HG03064 (cell line): ENCODE data around the gene TIMP2.
"Not testable (repeated sequence)": the region's sequence is repeated elsewhere in the genome, so short reads cannot be mapped to it uniquely, and the experiment has no call there.

Source experiments
- ATAC-seq: cut with Tn5 transposase; IDR thresholded peaks from one replicate; pipeline ENCODE4 v1.9.1; 2021; ENCODE audit warnings: low read depth; ENCODE audit not compliant: unreplicated experiment

TIMP2 gene

DNA sequence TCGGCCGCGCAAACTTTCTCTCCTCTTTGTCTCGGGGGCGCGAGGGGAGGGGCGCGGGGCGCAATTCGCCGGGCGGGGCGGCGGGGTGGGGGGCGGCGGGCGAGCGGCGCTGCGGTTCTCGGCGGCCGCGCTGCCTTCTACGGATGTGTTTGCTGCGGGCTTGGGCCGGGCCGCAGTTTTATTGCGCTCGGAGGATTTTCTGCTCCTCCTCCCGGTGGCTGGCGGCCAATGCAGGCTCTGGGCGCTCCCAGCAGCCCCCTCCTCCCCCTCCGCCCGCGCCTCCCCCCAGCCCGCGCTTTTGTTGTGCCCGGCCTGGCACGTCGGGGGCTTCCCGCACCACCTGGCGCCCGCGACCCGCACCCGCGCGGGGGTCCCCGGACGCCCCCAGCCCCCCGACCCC lies at the start of gene TIMP2:
TIMP2 (minus strand) TSS at position 154 of the 400 bp plus-strand sequence. CDS start 299 bp downstream, outside the sequence.
- ATAC-seq = no peak

DNA sequence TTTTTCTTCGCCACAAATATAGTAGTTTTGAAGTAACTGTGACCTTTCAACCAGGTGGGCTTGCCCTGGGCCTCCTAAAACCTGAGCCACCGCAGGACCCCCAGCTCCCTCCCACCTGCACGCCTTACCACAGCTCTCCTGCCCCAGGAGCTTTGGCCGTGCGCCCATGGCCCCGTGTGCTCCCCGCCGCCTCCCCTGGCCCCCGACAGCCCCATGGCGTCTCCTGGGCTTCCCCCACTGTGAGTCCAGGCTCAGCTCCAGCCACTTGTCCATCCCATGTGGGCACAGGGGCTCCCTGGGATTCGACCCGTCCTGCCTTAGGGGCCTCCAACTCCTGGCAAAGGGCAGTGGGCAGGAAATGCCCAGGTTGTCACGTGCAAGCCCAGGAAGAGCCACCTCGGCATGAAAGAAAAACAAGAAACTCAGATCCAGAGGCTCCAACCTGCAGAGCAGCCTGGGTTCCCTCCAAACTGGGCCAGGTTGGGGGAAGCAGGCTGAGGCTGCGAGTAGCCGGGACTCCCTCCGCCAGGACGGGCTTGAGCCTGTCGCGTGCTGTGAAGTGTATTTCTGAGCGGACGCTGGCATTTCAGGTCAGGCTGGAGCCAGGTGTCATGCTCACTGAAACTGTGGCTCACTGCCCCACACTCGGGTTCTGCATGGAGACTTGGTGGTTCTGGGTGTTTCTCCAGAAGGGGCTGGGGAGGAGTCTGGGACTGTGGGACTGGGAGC lies 48.8 kb upstream of the TIMP2 start:
- no peak for ATAC-seq

GRCh38 chr17:78973196-78973595 lies 48.0 kb upstream of the TIMP2 start:
- ATAC-seq = no peak

GRCh38 chr17:78972507-78973105 lies 47.4 kb upstream of the TIMP2 start:
- no peak for ATAC-seq

- no peak for ATAC-seq
These were observed 46.7 kb upstream of the TIMP2 start for GRCh38 chr17:78971756-78972506.

GRCh38 chr17:78970834-78971755 lies 45.9 kb upstream of the TIMP2 start:
- no peak for ATAC-seq

GRCh38 chr17:78969865-78970264 lies 44.7 kb upstream of the TIMP2 start:
- no peak for ATAC-seq

DNA sequence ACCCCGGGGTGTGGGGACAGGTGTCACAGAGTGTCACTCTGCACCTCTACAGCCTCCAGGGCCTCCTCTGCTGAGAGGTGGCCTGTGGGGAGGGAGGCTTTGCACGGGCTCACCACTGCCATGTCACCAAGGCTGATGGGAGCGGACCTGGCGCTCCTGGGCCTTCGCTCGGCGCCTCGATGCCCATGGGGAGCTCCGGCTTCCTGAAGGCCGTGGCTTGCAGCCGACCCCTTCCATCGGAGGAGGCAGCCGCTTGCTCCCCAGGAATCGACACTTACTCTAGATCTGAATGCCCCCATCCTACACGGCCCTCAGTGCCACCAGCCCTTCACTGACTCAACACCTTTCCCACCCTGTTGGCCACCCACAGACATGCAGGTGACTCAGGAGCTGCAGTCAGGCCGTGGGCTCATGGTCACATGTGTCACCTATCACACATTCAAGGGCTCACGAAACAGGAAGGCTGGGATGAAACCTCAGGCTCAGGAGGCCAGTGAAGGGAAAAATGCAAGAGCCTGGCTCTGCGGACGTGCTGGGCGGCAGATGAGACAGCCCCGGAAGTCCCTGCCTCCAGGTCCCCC lies 42.7 kb upstream of the TIMP2 start:
- ATAC-seq = no peak

DNA sequence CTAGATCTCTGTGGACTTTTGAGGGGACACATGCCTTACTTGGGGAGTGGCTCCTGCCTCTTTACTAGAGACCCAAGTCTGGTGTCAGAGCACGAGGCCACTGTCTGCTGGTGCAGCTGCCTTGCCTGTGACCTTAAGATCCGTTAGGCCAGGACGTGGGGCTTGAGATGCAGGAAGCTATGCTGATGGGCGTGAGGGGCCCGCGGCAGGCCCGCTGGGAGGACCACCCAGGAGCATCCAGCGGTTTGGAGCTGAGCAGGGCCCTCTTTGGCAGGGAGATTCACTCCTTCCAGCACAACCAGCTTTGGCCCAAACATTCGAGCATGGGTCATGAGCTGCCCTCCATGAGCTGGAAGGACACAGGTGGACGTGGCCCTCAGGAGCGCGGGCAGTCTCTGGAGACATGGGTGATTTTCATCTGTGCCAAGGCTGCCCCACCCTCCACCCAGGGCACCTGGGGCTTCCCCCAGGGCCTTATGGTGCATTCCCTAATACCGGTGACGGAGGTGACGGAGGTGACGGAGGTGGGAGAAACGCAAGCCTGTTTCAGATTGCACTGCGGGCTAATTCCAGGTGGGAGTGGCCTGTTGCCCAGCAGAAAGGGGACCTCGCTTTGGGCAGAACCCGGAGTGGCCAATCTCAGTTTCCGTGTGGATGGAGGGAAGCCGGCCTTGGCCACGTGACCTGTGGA lies 41.9 kb upstream of the TIMP2 start:
- no peak for ATAC-seq

- ATAC-seq = no peak
These were observed 41.1 kb upstream of the TIMP2 start for GRCh38 chr17:78966123-78966813.

DNA sequence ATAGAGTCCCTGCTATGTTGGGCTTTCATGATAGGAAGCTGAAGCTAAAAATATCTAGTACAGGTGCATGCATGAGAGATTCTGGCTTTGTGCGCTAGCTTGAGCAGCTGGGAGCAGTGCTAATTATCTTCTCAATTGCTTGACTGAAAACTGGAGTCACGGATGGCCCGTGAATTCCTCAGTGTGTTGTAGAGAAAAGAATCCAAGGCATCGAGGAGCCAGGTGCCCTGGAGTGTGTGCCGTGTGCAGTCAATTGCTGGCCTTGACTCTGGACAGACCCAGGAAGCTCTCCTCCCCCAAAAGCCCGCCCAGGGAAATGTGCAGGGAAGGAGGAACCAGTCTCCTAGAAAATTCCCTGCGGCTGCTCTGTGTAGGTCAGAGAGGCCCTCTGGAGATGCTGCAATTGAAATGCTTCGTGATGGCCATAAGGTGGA lies 40.3 kb upstream of the TIMP2 start:
- ATAC-seq = no peak

DNA sequence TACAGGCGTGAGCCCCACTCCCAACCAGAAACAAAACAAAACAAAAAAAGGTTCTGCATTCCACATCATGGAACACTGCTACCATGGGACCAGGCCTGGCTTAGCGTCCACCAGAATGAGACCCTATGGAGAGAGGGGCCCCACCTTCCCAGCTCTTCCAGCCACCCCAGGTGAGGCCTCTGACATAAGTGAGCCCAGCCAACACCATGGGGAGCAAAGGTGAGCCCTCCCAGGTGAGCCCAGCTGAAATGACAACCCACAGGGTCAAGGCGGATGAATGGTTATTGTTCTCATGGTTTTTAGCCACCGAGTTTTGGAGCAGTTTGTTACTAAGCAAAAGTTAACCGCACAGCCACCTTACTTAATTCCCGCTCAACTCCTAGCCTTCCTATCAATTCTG lies 38.2 kb upstream of the TIMP2 start:
- ATAC-seq = no peak

GRCh38 chr17:78962984-78963348 lies 37.8 kb upstream of the TIMP2 start:
- ATAC-seq = not testable (repeated sequence)

- no peak for ATAC-seq
These were observed 37.3 kb upstream of the TIMP2 start for GRCh38 chr17:78962345-78962983.

GRCh38 chr17:78961571-78961970 lies 36.4 kb upstream of the TIMP2 start:
- no peak for ATAC-seq

GRCh38 chr17:78960928-78961327 lies 35.7 kb upstream of the TIMP2 start:
- ATAC-seq = no peak

GRCh38 chr17:78959803-78960202 lies 34.6 kb upstream of the TIMP2 start:
- no peak for ATAC-seq

- no peak for ATAC-seq
These were observed 33.5 kb upstream of the TIMP2 start for GRCh38 chr17:78958641-78959127.
